T1000 (cell line): ENCODE results near the gene HMCN1.
"Not testable (repeated sequence)": the region's sequence is repeated elsewhere in the genome, so short reads cannot be mapped to it uniquely, and the experiment has no call there.

Experiments
- DNase-seq: peaks from one replicate; lab custom pipeline; 2025; ENCODE audit warnings: mixed read lengths; lab: John Stamatoyannopoulos, UW

The HMCN1 gene

GRCh38 chr1:186202776-186203175 lies 468.6 kb downstream of the HMCN1 start:
- no peak for DNase-seq

- DNase-seq, result no peak
These were observed 471.9 kb downstream of the HMCN1 start for GRCh38 chr1:186206048-186206570.

GRCh38 chr1:186207391-186208085 lies 473.3 kb downstream of the HMCN1 start:
- no peak for DNase-seq

- DNase-seq, result no peak
These were observed 474.4 kb downstream of the HMCN1 start for GRCh38 chr1:186208405-186209129.

GRCh38 chr1:186210258-186210657 lies 476.1 kb downstream of the HMCN1 start:
- DNase-seq, result no peak

- DNase-seq, result not testable (repeated sequence)
These were observed 477.4 kb downstream of the HMCN1 start for GRCh38 chr1:186211583-186211982.

- peak; percentile 45 for DNase-seq
These were observed 478.5 kb downstream of the HMCN1 start for GRCh38 chr1:186212568-186213224.

GRCh38 chr1:186213225-186213607 lies 479.0 kb downstream of the HMCN1 start:
- no peak for DNase-seq

GRCh38 chr1:186214791-186215190 lies 480.6 kb downstream of the HMCN1 start:
- no peak for DNase-seq

- DNase-seq, result no peak
These were observed 481.4 kb downstream of the HMCN1 start for GRCh38 chr1:186215636-186216035.

- no peak for DNase-seq
These were observed 484.6 kb downstream of the HMCN1 start for GRCh38 chr1:186218654-186219352.

- DNase-seq, result no peak
These were observed 485.9 kb downstream of the HMCN1 start for GRCh38 chr1:186220067-186220466.

- no peak for DNase-seq
These were observed 486.7 kb downstream of the HMCN1 start for GRCh38 chr1:186220911-186221310.

- DNase-seq, result no peak
These were observed 490.9 kb downstream of the HMCN1 start for GRCh38 chr1:186225096-186225495.

- no peak for DNase-seq
These were observed 494.6 kb downstream of the HMCN1 start for GRCh38 chr1:186228749-186229148.

GRCh38 chr1:186231861-186232436 lies 497.8 kb downstream of the HMCN1 start:
- DNase-seq, result no peak

GRCh38 chr1:186234976-186235686 lies 500.9 kb downstream of the HMCN1 start:
- DNase-seq, result no peak

GRCh38 chr1:186235696-186236095 lies 501.5 kb downstream of the HMCN1 start:
- no peak for DNase-seq

- peak; percentile 51 for DNase-seq
These were observed 502.7 kb downstream of the HMCN1 start for GRCh38 chr1:186236921-186237320.

GRCh38 chr1:186239171-186239570 lies 505.0 kb downstream of the HMCN1 start:
- no peak for DNase-seq

- no peak for DNase-seq
These were observed 506.2 kb downstream of the HMCN1 start for GRCh38 chr1:186240436-186240835.
